ENCODE data around the gene TLL1.

GRCh38 chr4:166134285-166134684 lies 261.2 kb downstream of the TLL1 start:
- no peak for TF ChIP-seq TFE3 (CRISPR knock-in tag; IDR thresholded peaks at IDR 0.05)
- no peak for TF ChIP-seq RFX5 (IDR thresholded peaks at IDR 0.05; ENCODE audit: low read depth, low read length)
- no peak for TF ChIP-seq CTCF (CRISPR knock-in tag; IDR thresholded peaks at IDR 0.05)
- no peak for TF ChIP-seq ELF1 (CRISPR knock-in tag; IDR thresholded peaks at IDR 0.05)
- no peak for TF ChIP-seq GATA4 (IDR thresholded peaks at IDR 0.05; ENCODE audit: borderline replicate concordance, low read depth)
- TF ChIP-seq HIVEP1 (CRISPR knock-in tag; IDR thresholded peaks at IDR 0.05): no peak
- no peak for TF ChIP-seq HNRNPLL (IDR thresholded peaks at IDR 0.05; ENCODE audit: low read depth, low read length, poor library complexity, severe bottlenecking)
- TF ChIP-seq MYNN (CRISPR knock-in tag; IDR thresholded peaks at IDR 0.05; ENCODE audit: low read depth): no peak
- no peak for TF ChIP-seq HOXA7 (CRISPR knock-in tag; IDR thresholded peaks at IDR 0.05)
- no peak for TF ChIP-seq RAD21 (CRISPR knock-in tag; IDR thresholded peaks at IDR 0.05)

Measured in HepG2 (cell line).